ENCODE data around the gene SAT1. TPM values are rescaled to one million over a fixed set of nuclear protein-coding genes. Genes with fewer than 3 reads are reported as not detected.

Gene SAT1
- total RNA-seq, 1 experiment from 2014 or later, result 55.2 TPM

- Histone ChIP-seq H2BK120ac (ENCODE audit: low read depth, low read length, poor library complexity, severe bottlenecking) (no peak overlapping the region), H3K79me2 (ENCODE audit: insufficient read depth, low read length) (no peaks in the 10 kb centered on the region), H2BK20ac (ENCODE audit: low read depth, low read length, poor library complexity, severe bottlenecking) (no peak overlapping the region), H2BK15ac (ENCODE audit: low read depth, low read length) (no peak overlapping the region), H3K9ac (ENCODE audit: extremely low read depth, insufficient read length, low read length) (no peak overlapping the region), H3K14ac (ENCODE audit: insufficient read depth, low read length) (no peak overlapping the region), H2BK12ac (ENCODE audit: insufficient read length, low read depth, low read length) (no peak overlapping the region), H3K4ac (ENCODE audit: low read depth, low read length) (no peak overlapping the region), H4K5ac (ENCODE audit: insufficient read length, low read depth, low read length) (no peak overlapping the region), H3K9me3 (ENCODE audit: control insufficient read depth, low read depth, low read length) (no peaks in the 10 kb centered on the region), H2BK5ac (ENCODE audit: insufficient read length, low read length) (no peak overlapping the region), H4K91ac (ENCODE audit: insufficient read length, low read depth, low read length) (no peak overlapping the region), H3K79me1 (ENCODE audit: insufficient read depth, low read depth, low read length, poor library complexity, severe bottlenecking) (no peaks in the 10 kb centered on the region), H3K18ac (ENCODE audit: insufficient read length, low read depth, low read length) (no peak overlapping the region), H4K8ac (replicated peaks; ENCODE audit: insufficient read length, low read depth, low read length) (no peak overlapping the region), H2AK5ac (ENCODE audit: insufficient read length, low read length) (no peak overlapping the region), H4K20me1 (ENCODE audit: control insufficient read depth, insufficient read depth, insufficient read length) (no peaks in the 10 kb centered on the region), H3K56ac (ENCODE audit: insufficient read length, low read depth, low read length) (no peak overlapping the region), H3K4me2 (ENCODE audit: insufficient read depth, insufficient read length, low read length) (no peak overlapping the region), H3K4me1 (ENCODE audit: insufficient read depth, low read length) (no peaks in the 10 kb centered on the region), H3K27me3 (ENCODE audit: insufficient read depth, low read length) (no peaks in the 10 kb centered on the region), H3K23me2 (ENCODE audit: insufficient read length, low read depth, low read length, poor library complexity, severe bottlenecking) (no peaks in the 10 kb centered on the region), H3T11ph (ENCODE audit: low read length) (no peak overlapping the region), H2AFZ (ENCODE audit: low read length) (no peak overlapping the region), H3K23ac (ENCODE audit: insufficient read length, low read depth, low read length) (no peak overlapping the region), H3K27ac (ENCODE audit: insufficient read length, low read depth, low read length) (no peak overlapping the region)
- DNase-seq, result no peak
- H3K27me3 Mint-ChIP-seq (ENCODE audit: low read depth), result no peaks in the 10 kb centered on the region
- H3K27ac Mint-ChIP-seq, result no peak overlapping the region
- no peak overlapping the region for H3K4me3 Mint-ChIP-seq
- H3K9me3 Mint-ChIP-seq, result no peaks in the 10 kb centered on the region
- no peak for TF ChIP-seq CTCF (conservative IDR thresholded peaks at IDR 0.05)
- H3K4me1 Mint-ChIP-seq, result peaks cover 0 to 3% of the 10 kb centered on the region in 2 experiments; a peak in 1 of 4 replicates
- no peaks in the 10 kb centered on the region for H3K36me3 Mint-ChIP-seq (ENCODE audit: insufficient read depth in 1 of 3, low read depth in 3 of 3)
- no CpG with 5 or more reads among the region's 1 CpG for WGBS (ENCODE audit: extremely low coverage, insufficient read length, low lambda C conversion rate)
Measured at GRCh38 chrX:23754664-23755063, 28.3 kb upstream of the SAT1 start.

Data from H9 (cell line).